GM06990 (cell line): ENCODE data around the gene TSKS.

Source experiments
- DNase-seq: peaks from one replicate; pipeline ENCODE4 v3.0.0-alpha.2; 2011; ENCODE audit not compliant: insufficient read length; ENCODE audit errors: extremely low read depth
- H3K27me3 ChIP-seq: replicated peaks from 2 replicates; pipeline ENCODE4 v1.6.0; 2011; ENCODE audit warnings: low read length; ENCODE audit not compliant: control insufficient read depth, insufficient read depth
- H3K36me3 ChIP-seq: 2 replicates; pipeline ENCODE4 v1.5.1; 2011; ENCODE audit warnings: low read length; ENCODE audit not compliant: control insufficient read depth, insufficient read depth
- H3K4me3 ChIP-seq: replicated peaks from 2 replicates; pipeline ENCODE4 v1.5.1; 2011; ENCODE audit warnings: low read depth, mild to moderate bottlenecking, control low read depth, low read length
- CTCF ChIP-seq: IDR thresholded peaks from 2 replicates; pipeline ENCODE4 v1.5.1; 2011; ENCODE audit warnings: low read length, control low read depth, mild to moderate bottlenecking, inconsistent platforms; ENCODE audit not compliant: insufficient read depth, poor library complexity, severe bottlenecking

TSKS gene

GRCh38 chr19:49710372-49710951 lies 52.6 kb downstream of the TSKS start:
- H3K36me3 ChIP-seq, result no peaks in the 10 kb centered on the region
- no peak overlapping the region for H3K4me3 ChIP-seq
- no peak for TF ChIP-seq CTCF
- no peaks in the 10 kb centered on the region for H3K27me3 ChIP-seq
- no peak for DNase-seq

DNA sequence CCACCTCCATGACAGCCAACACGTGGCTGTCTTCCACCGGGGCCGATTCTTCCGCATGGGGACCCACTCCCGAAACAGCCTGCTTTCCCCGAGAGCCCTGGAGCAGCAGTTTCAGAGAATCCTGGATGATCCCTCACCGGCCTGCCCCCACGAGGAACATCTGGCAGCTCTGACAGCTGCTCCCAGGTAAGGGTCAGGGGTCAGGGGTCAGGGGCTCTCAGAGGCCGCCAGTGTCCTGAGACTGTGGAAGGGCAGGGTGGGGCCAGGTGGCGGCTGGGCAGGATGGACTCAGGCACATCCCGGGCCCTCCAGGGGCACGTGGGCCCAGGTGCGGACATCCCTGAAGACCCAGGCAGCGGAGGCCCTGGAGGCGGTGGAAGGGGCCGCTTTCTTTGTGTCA lies 57.2 kb downstream of the TSKS start:
- DNase-seq, result no peak
- Histone ChIP-seq H3K4me3 (no peak overlapping the region), H3K36me3 (no peaks in the 10 kb centered on the region), H3K27me3 (no peaks in the 10 kb centered on the region)
- TF ChIP-seq CTCF, result no peak

DNA sequence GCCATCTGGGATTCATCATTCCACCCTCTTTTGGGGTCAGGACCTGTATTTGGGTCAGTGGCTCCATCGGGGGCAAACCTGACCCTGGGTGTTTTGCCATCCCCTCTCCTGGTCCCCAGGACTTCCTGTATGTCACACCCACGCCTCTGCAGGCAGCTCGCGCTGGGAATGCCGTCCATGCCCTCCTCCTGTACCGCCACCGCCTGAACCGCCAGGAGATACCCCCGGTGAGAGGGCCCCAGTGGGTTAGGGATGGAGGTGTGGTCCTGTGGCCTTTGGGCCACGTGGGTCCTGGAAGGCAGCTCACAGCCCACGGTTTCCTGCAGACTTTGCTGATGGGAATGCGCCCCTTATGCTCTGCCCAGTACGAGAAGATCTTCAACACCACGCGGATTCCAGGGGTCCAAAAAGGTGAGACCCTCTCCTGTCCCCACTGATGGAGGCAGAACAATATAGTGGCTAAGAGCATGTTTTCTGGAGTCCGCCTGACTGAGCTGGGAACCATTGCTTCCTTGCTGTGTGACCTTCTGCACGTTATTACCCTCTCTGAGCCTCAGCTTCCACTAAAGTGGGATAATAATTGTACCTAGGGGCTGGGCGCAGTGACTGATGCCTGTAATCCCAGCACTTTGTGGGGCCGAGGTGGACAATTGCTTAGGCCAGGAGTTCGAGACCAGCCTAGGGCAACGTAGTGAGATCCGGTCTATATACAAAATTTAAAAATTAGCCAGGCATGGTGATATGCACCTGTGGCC lies 58.0 kb downstream of the TSKS start:
- no peak for DNase-seq
- TF ChIP-seq CTCF, result no peak
- no peaks in the 10 kb centered on the region for H3K36me3 ChIP-seq
- H3K27me3 ChIP-seq, result no peaks in the 10 kb centered on the region
- no peak overlapping the region for H3K4me3 ChIP-seq

GRCh38 chr19:49701271-49701786 lies 61.8 kb downstream of the TSKS start:
- Histone ChIP-seq H3K27me3 (no peaks in the 10 kb centered on the region), H3K4me3 (no peak overlapping the region), H3K36me3 (no peaks in the 10 kb centered on the region)
- no peak for TF ChIP-seq CTCF
- no peak for DNase-seq

DNA sequence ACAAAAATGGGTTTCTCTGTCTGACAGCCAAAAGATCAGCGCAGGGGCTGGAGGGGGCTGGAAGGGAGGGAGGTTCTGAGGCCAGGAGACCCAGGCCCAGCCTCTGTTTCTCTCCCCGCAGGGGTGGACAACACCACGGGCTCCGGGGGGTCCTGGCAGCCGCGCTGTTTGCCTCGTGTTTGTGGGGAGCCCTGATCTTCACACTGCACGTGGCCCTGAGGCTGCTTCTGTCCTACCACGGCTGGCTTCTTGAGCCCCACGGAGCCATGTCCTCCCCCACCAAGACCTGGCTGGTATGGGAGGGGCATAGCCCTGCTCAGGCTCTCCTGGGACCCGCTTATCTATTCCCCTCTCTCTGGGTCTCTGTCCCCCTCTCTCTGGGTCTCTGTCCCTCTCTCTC lies 62.5 kb downstream of the TSKS start:
- H3K4me3 ChIP-seq, result no peak overlapping the region
- H3K36me3 ChIP-seq, result no peaks in the 10 kb centered on the region
- DNase-seq, result no peak
- no peak for TF ChIP-seq CTCF
- H3K27me3 ChIP-seq, result no peaks in the 10 kb centered on the region
